ENCODE results near the gene PMF1. TPM values are rescaled to one million over a fixed set of nuclear protein-coding genes. Genes with fewer than 3 reads are reported as not detected.

Gene PMF1
- total and polyA plus RNA-seq, 2 of the 13 experiments (the other 11 are each of a cell fraction or from before 2014, with no cell fraction given), result 72.5 to 89.0 TPM

DNA sequence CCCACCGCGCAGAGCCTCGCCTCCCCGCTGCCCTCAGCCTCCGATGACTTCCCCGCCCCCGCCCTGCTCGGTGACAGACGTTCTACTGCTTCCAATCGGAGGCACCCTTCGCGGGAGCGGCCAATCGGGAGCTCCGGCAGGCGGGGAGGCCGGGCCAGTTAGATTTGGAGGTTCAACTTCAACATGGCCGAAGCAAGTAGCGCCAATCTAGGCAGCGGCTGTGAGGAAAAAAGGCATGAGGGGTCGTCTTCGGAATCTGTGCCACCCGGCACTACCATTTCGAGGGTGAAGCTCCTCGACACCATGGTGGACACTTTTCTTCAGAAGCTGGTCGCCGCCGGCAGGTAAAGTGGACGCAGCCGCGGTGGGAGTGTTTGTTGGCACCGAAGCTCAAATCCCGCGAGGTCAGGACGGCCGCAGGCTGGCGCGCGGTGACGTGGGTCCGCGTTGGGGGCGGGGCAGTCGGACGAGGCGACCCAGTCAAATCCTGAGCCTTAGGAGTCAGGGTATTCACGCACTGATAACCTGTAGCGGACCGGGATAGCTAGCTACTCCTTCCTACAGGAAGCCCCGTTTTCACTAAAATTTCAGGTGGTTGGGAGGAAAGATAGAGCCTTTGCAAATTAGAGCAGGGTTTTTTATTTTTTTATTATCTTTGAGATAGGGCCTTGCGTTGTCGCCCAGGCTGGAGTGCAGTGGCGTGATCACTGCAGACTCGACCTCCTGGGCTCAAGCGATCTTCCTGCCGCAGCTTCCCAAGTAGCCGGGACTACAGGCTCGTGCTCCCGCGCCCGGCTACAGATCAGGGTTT lies at the start of gene PMF1 (continued):
- peak; percentile 92 for TF ChIP-seq POLR2G (IDR thresholded peaks at IDR 0.05; ENCODE audit: low read depth, low read length)
- TF ChIP-seq CEBPB (IDR thresholded peaks at IDR 0.05; ENCODE audit: borderline replicate concordance, low read depth, low read length), result no peak
- no peak for TF ChIP-seq ZFP90 (CRISPR knock-in tag; IDR thresholded peaks at IDR 0.05; ENCODE audit: borderline replicate concordance)
- peak; percentile 69 for TF ChIP-seq ZMAT3 (CRISPR knock-in tag; conservative IDR thresholded peaks at IDR 0.05)
- peak; percentile 18; the same call in 1 of the 2 replicates for TF ChIP-seq GATAD2A (CRISPR knock-in tag; IDR thresholded peaks at IDR 0.05)
- 0 out of 2 replicates have a peak, but pooled peaks have one; percentile 63 for TF ChIP-seq ZNF468 (CRISPR knock-in tag; IDR thresholded peaks at IDR 0.05)
- no peak for TF ChIP-seq ZNF30 (CRISPR knock-in tag; IDR thresholded peaks at IDR 0.05)
- peak; percentile 56; the same call in 1 of the 2 replicates for TF ChIP-seq FOXC1 (CRISPR knock-in tag; IDR thresholded peaks at IDR 0.05; ENCODE audit: borderline replicate concordance)
- peak; percentile 68; the same call in 1 of the 2 replicates for TF ChIP-seq ARHGAP35 (CRISPR knock-in tag; IDR thresholded peaks at IDR 0.05; ENCODE audit: borderline replicate concordance)
- peak; percentile 51; the same call in 1 of the 2 replicates for TF ChIP-seq SATB2 (CRISPR knock-in tag; IDR thresholded peaks at IDR 0.05)
- peak; percentile 55 for TF ChIP-seq BORCS8-MEF2B (CRISPR knock-in tag; IDR thresholded peaks at IDR 0.05)
- no peak for TF ChIP-seq NFE2L1 (CRISPR knock-in tag; IDR thresholded peaks at IDR 0.05; ENCODE audit: borderline replicate concordance)
- TF ChIP-seq TARDBP (CRISPR knock-in tag; IDR thresholded peaks at IDR 0.05), result peak; percentile 66
- TF ChIP-seq ZNF556 (CRISPR knock-in tag; IDR thresholded peaks at IDR 0.05; ENCODE audit: borderline replicate concordance), result no peak
- peak; percentile 21; the same call in 1 of the 2 replicates for TF ChIP-seq MAZ (IDR thresholded peaks at IDR 0.05; ENCODE audit: borderline replicate concordance, low read depth, low read length)
- peak; percentile 46; the same call in 1 of the 2 replicates for TF ChIP-seq MAZ (CRISPR knock-in tag; IDR thresholded peaks at IDR 0.05; ENCODE audit: low read depth)

Measured in HepG2 (cell line).